Measurements from ENCODE around the gene LRRC36.
A peak's percentile ranks its signal among the peaks of the same experiment; 100 is the strongest.

LRRC36 gene, protein sequence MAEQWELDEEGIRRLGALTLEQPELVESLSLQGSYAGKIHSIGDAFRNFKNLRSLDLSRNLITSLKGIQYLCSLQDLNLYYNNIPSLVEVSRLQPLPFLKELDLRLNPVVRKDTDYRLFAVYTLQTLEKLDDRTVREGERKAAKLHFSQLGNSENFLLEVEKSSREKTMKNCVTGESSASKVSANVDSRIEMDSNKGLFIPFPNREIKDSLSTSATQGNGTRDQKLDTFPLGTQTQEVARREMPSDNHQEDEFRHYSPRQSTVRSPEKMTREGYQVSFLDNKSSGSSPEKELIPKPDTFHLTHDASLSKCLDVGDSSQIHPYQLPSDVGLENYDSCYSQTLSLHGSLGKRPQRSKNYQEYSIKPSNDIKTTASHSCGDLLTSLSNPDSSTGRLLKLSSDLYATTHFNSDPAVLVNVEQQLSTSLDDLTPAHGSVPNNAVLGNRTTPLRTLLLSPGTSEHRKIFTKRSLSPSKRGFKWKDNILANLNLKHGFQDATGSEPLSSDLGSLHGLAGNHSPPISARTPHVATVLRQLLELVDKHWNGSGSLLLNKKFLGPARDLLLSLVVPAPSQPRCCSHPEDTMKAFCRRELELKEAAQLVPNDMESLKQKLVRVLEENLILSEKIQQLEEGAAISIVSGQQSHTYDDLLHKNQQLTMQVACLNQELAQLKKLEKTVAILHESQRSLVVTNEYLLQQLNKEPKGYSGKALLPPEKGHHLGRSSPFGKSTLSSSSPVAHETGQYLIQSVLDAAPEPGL

DNA sequence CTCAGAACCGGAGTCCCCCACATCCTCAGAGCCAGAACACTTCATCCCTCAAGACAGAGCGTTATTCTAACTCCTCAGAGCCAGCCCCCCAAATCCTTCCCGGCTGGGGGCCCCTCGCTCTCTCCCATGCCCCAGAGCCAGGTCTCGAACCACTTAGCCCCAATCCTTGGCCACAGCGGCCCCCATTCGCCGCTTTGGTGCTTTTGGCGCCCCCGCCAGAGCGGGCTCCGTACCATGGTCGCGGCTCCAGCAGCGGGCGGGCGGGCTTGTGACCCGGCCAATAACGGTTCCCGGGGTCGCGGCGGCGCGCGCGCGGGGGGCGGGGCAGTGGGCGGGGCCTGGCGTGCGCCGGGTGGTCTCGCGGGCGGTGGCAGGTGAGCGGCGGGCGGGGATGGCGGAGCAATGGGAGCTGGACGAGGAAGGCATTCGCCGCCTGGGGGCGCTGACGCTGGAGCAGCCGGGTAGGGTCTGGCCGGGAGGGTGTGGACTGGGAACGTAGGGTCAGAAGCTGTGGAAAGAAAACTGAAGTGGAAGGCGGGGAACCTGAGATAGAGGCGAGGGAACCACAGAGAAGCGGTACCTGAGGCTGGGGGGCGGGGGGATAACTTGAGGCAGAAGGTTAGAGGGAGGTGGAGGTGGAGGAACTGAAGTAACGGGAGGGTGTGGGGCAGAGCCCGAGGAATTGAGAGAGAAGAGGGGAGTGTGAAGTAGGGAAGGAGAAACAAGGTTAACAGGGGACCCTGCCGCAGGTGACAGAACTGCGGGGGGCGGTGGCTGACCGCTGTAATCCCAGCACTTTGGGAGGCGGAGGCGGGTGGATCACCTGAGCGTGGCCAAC, at the start of gene LRRC36, which contains the start of gene KCTD19:
Gene LRRC36, plus strand, starts transcription at position 344 of the 838 bp plus-strand sequence. Its CDS starts 48 bp downstream, at position 392.
Gene KCTD19, minus strand, starts transcription at position 270 of the 838 bp plus-strand sequence. Its CDS starts 34 bp downstream, at position 236.
- Histone ChIP-seq H3K4me1 (ENCODE audit: control insufficient read depth, insufficient read depth, low read length) (no peaks in the 10 kb centered on the region), H3K27ac (ENCODE audit: extremely low read depth, low read depth, low read length) (peak within 1 kb of the TSS; percentile 1; the same call in 1 of the 2 replicates), H3K4me3 (ENCODE audit: low read depth, low read length) (peak within 1 kb of the TSS; percentile 55), H3K9me3 (ENCODE audit: control insufficient read depth, insufficient read depth, low read depth, low read length) (no peaks in the 10 kb centered on the region), H3K36me3 (ENCODE audit: control insufficient read depth in 2 of 2, insufficient read depth in 1 of 2, low read length in 2 of 2) (no peaks in the 10 kb centered on the region)
- ChIA-PET CTCF (interaction anchor here (0.6 to 2.6 kb wide), 33 partner anchors 9 to 556 kb away, joined by 3 to 18 read pairs (median 5); partner anchors contain the start of genes ATP6V0D1, TPPP3 and ZDHHC1), POLR2A (interaction anchor here (0.6 to 1.3 kb wide), 3 partner anchors 50 to 100 kb away, joined by 3 to 7 read pairs (median 4); partner anchors contain the start of genes FHOD1 and TMEM208)
- TF ChIP-seq, protein P1, sequence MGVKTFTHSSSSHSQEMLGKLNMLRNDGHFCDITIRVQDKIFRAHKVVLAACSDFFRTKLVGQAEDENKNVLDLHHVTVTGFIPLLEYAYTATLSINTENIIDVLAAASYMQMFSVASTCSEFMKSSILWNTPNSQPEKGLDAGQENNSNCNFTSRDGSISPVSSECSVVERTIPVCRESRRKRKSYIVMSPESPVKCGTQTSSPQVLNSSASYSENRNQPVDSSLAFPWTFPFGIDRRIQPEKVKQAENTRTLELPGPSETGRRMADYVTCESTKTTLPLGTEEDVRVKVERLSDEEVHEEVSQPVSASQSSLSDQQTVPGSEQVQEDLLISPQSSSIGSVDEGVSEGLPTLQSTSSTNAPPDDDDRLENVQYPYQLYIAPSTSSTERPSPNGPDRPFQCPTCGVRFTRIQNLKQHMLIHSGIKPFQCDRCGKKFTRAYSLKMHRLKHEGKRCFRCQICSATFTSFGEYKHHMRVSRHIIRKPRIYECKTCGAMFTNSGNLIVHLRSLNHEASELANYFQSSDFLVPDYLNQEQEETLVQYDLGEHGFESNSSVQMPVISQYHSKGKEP (tag by site-specific recombination; IDR thresholded peaks at IDR 0.05) = 0 out of 2 replicates have a peak, but pooled peaks have one; percentile 40
- TF ChIP-seq ZNF394 (tag by site-specific recombination; IDR thresholded peaks at IDR 0.05; ENCODE audit: borderline replicate concordance) (peak; percentile 38; the same call in 1 of the 2 replicates), ZNF777 (tag by site-specific recombination; IDR thresholded peaks at IDR 0.05; ENCODE audit: borderline replicate concordance) (no peak), ZNF549 (tag by site-specific recombination; IDR thresholded peaks at IDR 0.05) (no peak), ZBTB20 (tag by site-specific recombination; IDR thresholded peaks at IDR 0.05) (no peak; the same call in 1 of the 2 replicates), ZNF302 (tag by site-specific recombination; IDR thresholded peaks at IDR 0.05; ENCODE audit: low read depth) (no peak), ZNF221 (tag by site-specific recombination; IDR thresholded peaks at IDR 0.05; ENCODE audit: borderline replicate concordance) (no peak), ZNF423 (tag by site-specific recombination; IDR thresholded peaks at IDR 0.05) (no peak), ZNF629 (tag by site-specific recombination; IDR thresholded peaks at IDR 0.05) (no peak), KLF16 (tag by site-specific recombination; IDR thresholded peaks at IDR 0.05) (peak; percentile 55; the same call in 1 of the 2 replicates), ZNF23 (tag by site-specific recombination; IDR thresholded peaks at IDR 0.05; ENCODE audit: borderline replicate concordance) (no peak), ZNF266 (tag by site-specific recombination; IDR thresholded peaks at IDR 0.05; ENCODE audit: low read depth) (no peak), BCL11A (tag by site-specific recombination; IDR thresholded peaks at IDR 0.05; ENCODE audit: low read depth) (no peak), ZNF341 (tag by site-specific recombination; IDR thresholded peaks at IDR 0.05; ENCODE audit: low read depth) (peak; percentile 55), ZNF416 (tag by site-specific recombination; IDR thresholded peaks at IDR 0.05) (no peak), KLF10 (tag by site-specific recombination; IDR thresholded peaks at IDR 0.05) (peak; percentile 54; the same call in 1 of the 2 replicates)
- TF ChIP-seq, protein P2, sequence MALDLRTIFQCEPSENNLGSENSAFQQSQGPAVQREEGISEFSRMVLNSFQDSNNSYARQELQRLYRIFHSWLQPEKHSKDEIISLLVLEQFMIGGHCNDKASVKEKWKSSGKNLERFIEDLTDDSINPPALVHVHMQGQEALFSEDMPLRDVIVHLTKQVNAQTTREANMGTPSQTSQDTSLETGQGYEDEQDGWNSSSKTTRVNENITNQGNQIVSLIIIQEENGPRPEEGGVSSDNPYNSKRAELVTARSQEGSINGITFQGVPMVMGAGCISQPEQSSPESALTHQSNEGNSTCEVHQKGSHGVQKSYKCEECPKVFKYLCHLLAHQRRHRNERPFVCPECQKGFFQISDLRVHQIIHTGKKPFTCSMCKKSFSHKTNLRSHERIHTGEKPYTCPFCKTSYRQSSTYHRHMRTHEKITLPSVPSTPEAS (tag by site-specific recombination; IDR thresholded peaks at IDR 0.05) = no peak
- TF ChIP-seq, protein P3, sequence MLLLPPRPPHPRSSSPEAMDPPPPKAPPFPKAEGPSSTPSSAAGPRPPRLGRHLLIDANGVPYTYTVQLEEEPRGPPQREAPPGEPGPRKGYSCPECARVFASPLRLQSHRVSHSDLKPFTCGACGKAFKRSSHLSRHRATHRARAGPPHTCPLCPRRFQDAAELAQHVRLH (tag by site-specific recombination; IDR thresholded peaks at IDR 0.05) = no peak; the same call in 1 of the 2 replicates
- TF ChIP-seq, protein P4, sequence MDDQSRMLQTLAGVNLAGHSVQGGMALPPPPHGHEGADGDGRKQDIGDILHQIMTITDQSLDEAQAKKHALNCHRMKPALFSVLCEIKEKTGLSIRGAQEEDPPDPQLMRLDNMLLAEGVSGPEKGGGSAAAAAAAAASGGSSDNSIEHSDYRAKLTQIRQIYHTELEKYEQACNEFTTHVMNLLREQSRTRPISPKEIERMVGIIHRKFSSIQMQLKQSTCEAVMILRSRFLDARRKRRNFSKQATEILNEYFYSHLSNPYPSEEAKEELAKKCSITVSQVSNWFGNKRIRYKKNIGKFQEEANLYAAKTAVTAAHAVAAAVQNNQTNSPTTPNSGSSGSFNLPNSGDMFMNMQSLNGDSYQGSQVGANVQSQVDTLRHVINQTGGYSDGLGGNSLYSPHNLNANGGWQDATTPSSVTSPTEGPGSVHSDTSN (CRISPR knock-in tag; IDR thresholded peaks at IDR 0.05) = peak; percentile 74; the same call in 1 of the 2 replicates
- TF ChIP-seq, protein P5, sequence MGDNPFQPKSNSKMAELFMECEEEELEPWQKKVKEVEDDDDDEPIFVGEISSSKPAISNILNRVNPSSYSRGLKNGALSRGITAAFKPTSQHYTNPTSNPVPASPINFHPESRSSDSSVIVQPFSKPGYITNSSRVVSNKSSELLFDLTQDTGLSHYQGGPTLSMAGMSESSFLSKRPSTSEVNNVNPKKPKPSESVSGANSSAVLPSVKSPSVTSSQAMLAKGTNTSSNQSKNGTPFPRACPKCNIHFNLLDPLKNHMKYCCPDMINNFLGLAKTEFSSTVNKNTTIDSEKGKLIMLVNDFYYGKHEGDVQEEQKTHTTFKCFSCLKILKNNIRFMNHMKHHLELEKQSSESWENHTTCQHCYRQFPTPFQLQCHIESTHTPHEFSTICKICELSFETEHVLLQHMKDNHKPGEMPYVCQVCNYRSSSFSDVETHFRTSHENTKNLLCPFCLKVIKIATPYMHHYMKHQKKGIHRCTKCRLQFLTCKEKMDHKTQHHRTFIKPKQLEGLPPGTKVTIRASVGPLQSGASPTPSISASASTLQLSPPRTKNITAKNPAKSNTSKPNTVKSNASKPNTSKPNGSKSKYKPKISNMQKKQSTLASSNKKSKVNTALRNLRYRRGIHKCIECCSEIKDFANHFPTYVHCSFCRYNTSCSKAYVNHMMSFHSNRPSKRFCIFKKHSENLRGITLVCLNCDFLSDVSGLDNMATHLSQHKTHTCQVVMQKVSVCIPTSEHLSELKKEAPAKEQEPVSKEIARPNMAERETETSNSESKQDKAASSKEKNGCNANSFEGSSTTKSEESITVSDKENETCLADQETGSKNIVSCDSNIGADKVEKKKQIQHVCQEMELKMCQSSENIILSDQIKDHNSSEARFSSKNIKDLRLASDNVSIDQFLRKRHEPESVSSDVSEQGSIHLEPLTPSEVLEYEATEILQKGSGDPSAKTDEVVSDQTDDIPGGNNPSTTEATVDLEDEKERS (tag by site-specific recombination; IDR thresholded peaks at IDR 0.05) = no peak
- TF ChIP-seq, protein P6, sequence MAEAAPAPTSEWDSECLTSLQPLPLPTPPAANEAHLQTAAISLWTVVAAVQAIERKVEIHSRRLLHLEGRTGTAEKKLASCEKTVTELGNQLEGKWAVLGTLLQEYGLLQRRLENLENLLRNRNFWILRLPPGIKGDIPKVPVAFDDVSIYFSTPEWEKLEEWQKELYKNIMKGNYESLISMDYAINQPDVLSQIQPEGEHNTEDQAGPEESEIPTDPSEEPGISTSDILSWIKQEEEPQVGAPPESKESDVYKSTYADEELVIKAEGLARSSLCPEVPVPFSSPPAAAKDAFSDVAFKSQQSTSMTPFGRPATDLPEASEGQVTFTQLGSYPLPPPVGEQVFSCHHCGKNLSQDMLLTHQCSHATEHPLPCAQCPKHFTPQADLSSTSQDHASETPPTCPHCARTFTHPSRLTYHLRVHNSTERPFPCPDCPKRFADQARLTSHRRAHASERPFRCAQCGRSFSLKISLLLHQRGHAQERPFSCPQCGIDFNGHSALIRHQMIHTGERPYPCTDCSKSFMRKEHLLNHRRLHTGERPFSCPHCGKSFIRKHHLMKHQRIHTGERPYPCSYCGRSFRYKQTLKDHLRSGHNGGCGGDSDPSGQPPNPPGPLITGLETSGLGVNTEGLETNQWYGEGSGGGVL (tag by site-specific recombination; IDR thresholded peaks at IDR 0.05) = peak; percentile 44; the same call in 1 of the 2 replicates
